Hypothalamus (tissue), 51 donors: ENCODE data around the gene SOWAHC.
"Not testable (repeated sequence)": the region's sequence is repeated elsewhere in the genome, so short reads cannot be mapped to it uniquely, and the experiment has no call there.

Experiments
- DNase-seq, 51 donors: peaks; one replicate each; lab custom pipeline; 2025; lab: John Stamatoyannopoulos, UW

Gene SOWAHC

GRCh38 chr2:109614715-109615636, 812 bp downstream of the SOWAHC start:
- peak in 3 of 51 donors; percentile 17 to 31 (median 23) for DNase-seq

GRCh38 chr2:109615637-109616144, 1.5 kb downstream of the SOWAHC start:
- DNase-seq: no peak

GRCh38 chr2:109616184-109616583, 2.0 kb downstream of the SOWAHC start:
- DNase-seq: no peak

- no peak for DNase-seq
Measured at GRCh38 chr2:109619032-109619615, 5.0 kb downstream of the SOWAHC start.

- no peak for DNase-seq
Measured at GRCh38 chr2:109623297-109623696, 9.1 kb downstream of the SOWAHC start.

GRCh38 chr2:109623923-109624322, 9.8 kb downstream of the SOWAHC start:
- no peak for DNase-seq

GRCh38 chr2:109624339-109624738, 10.2 kb downstream of the SOWAHC start:
- DNase-seq: no peak

GRCh38 chr2:109628321-109628720, 14.2 kb downstream of the SOWAHC start:
- DNase-seq: not testable (repeated sequence)

GRCh38 chr2:109629867-109630266, 15.7 kb downstream of the SOWAHC start:
- DNase-seq: no peak

- no peak for DNase-seq
Measured at GRCh38 chr2:109630441-109631430, 16.6 kb downstream of the SOWAHC start.

GRCh38 chr2:109631741-109632140, 17.6 kb downstream of the SOWAHC start:
- no peak for DNase-seq

- DNase-seq: no peak
Measured at GRCh38 chr2:109632158-109632789, 18.1 kb downstream of the SOWAHC start.

- no peak for DNase-seq
Measured at GRCh38 chr2:109633284-109633961, 19.3 kb downstream of the SOWAHC start.

- DNase-seq: no peak
Measured at GRCh38 chr2:109635426-109636304, 21.5 kb downstream of the SOWAHC start.

GRCh38 chr2:109636317-109636716, 22.2 kb downstream of the SOWAHC start:
- DNase-seq: no peak

GRCh38 chr2:109637749-109638570, 23.8 kb downstream of the SOWAHC start:
- DNase-seq: no peak

GRCh38 chr2:109638795-109639194, 24.6 kb downstream of the SOWAHC start:
- no peak for DNase-seq

- not testable (repeated sequence) for DNase-seq
Measured at GRCh38 chr2:109640000-109640399, 25.8 kb downstream of the SOWAHC start.
